Esophagus squamous epithelium (tissue), 5 donors: Measurements from ENCODE around the gene SIK3. TPM values are rescaled to one million over a fixed set of nuclear protein-coding genes. Genes with fewer than 3 reads are reported as not detected.
"Not testable (repeated sequence)": the region's sequence is repeated elsewhere in the genome, so short reads cannot be mapped to it uniquely, and the experiment has no call there.

Experiments
- DNase-seq: peaks from one replicate; lab custom pipeline; 2025; lab: John Stamatoyannopoulos, UW
- H3K27ac ChIP-seq, 4 donors: fragments of 200-600 bp; sonication (generic); one replicate each; pipeline ENCODE4 v1.5.1; 2016 to 2019; ENCODE audit warnings: mild to moderate bottlenecking in 1 of 4
- H3K27me3 ChIP-seq, 4 donors: fragments of 200-600 bp; sonication (generic); 1 replicate in 3 of 4; 2 replicates in 1 of 4; pipeline versions ENCODE4 v1.5.1 to v1.6.0; 2017 to 2021; ENCODE audit warnings: antibody characterized with exemption in 1 of 4
- H3K36me3 ChIP-seq, 3 donors: fragments of 200-600 bp; sonication (generic); one replicate each; pipeline ENCODE4 v1.5.1; 2016 to 2019
- H3K4me1 ChIP-seq, 3 donors: fragments of 200-600 bp; sonication (generic); one replicate each; pipeline ENCODE4 v1.5.1; 2017 to 2019
- H3K4me3 ChIP-seq, 4 donors: fragments of 200-600 bp; sonication (generic); 1 replicate in 3 of 4; 2 replicates in 1 of 4; pipeline ENCODE4 v1.5.1; 2016 to 2019; ENCODE audit warnings: mild to moderate bottlenecking in 2 of 4, moderate library complexity in 1 of 4
- H3K9me3 ChIP-seq, 3 donors: fragments of 200-600 bp; sonication (generic); one replicate each; pipeline ENCODE4 v1.5.1; 2016 to 2019
- CTCF ChIP-seq, 6 experiments: fragments of 450-650 bp in 4 of 6; fragments of 200-600 bp in 2 of 6; sonication (generic) in 2 of 6; IDR thresholded peaks; one replicate each; pipeline ENCODE4 v1.5.1; 2016 to 2019; ENCODE audit warnings: antibody characterized with exemption in 6 of 6, mild to moderate bottlenecking in 4 of 6, moderate library complexity in 4 of 6
- POLR2A ChIP-seq, 4 donors: fragments of 450-650 bp; IDR thresholded peaks; one replicate each; pipeline ENCODE4 v1.6.1; 2017; ENCODE audit warnings: antibody characterized with exemption in 4 of 4, mild to moderate bottlenecking in 4 of 4, moderate library complexity in 3 of 4
- WGBS, 2 donors: methylation state at CpG; one replicate each; pipeline ENCODE4 v1.1.5; 2018; 5-methylcytosine and 5-hydroxymethylcytosine counted together
- intact Hi-C: fragments of 100-400 bp; cut with DNase I; formaldehyde crosslinking; loops from one replicate; pipeline ENCODE4 v1.15.0; 2022
- total RNA-seq, 4 donors: library from RNA; depleted of rRNA; stranded (reverse); fragments of >200 nt; gene quantifications; one replicate each; pipeline ENCODE4 v1.1.0, GENCODE V29; 2016
- donor health status: DM: yes; HTN: yes; CAD: no.

The SIK3 gene
- total RNA-seq, 4 donors from 2014 or later, result 16.2 to 35.1 (median 20.3) TPM

GRCh38 chr11:117037975-117038350 is 60.3 kb downstream of the SIK3 start:
- H3K9me3 ChIP-seq, result no peaks in the 10 kb centered on the region
- WGBS, 2 donors, result 80 to 95% methylated on average over 1 of the region's 1 CpG
- TF ChIP-seq POLR2A (IDR thresholded peaks at IDR 0.05) (no peak), CTCF (IDR thresholded peaks at IDR 0.05) (no peak)

GRCh38 chr11:117037279-117037974 is 60.8 kb downstream of the SIK3 start:
- Histone ChIP-seq H3K27me3 (no peaks in the 10 kb centered on the region), H3K4me3 (no peak overlapping the region), H3K27ac (peak overlapping the region in 3 of 4 donors; percentile 6 to 26 (median 7)), H3K9me3 (no peaks in the 10 kb centered on the region), H3K4me1 (peaks cover 12 to 45% (median 17%) of the 10 kb centered on the region in 3 donors), H3K36me3 (no peaks in the 10 kb centered on the region)
- TF ChIP-seq POLR2A (IDR thresholded peaks at IDR 0.05), result no peak
- no peak for TF ChIP-seq CTCF (IDR thresholded peaks at IDR 0.05)
- intact Hi-C loops, result no loop called here
- WGBS, 2 donors, result 36 to 47% methylated on average over 1 of the region's 1 CpG
- DNase-seq, result no peak

More at GRCh38 chr11:117037975-117038350, 60.3 kb downstream of the SIK3 start:
- no peak overlapping the region for H3K4me3 ChIP-seq
- no peak for DNase-seq
- H3K27ac ChIP-seq, result peak overlapping the region in 1 of 4 donors; percentile 6
- no peaks in the 10 kb centered on the region for H3K27me3 ChIP-seq
- no peaks in the 10 kb centered on the region for H3K36me3 ChIP-seq
- intact Hi-C loops, result no loop called here
- H3K4me1 ChIP-seq, result peaks cover 12 to 50% (median 17%) of the 10 kb centered on the region in 3 donors

GRCh38 chr11:117034901-117035300 is 63.3 kb downstream of the SIK3 start:
- Histone ChIP-seq H3K4me3 (no peak overlapping the region), H3K36me3 (no peaks in the 10 kb centered on the region), H3K27ac (no peak overlapping the region), H3K9me3 (no peaks in the 10 kb centered on the region), H3K4me1 (peaks cover 12 to 22% (median 15%) of the 10 kb centered on the region in 3 donors), H3K27me3 (no peaks in the 10 kb centered on the region)
- TF ChIP-seq POLR2A (IDR thresholded peaks at IDR 0.05), result no peak
- TF ChIP-seq CTCF (IDR thresholded peaks at IDR 0.05), result no peak
- DNase-seq, result no peak
- intact Hi-C loops, result no loop called here

- Histone ChIP-seq H3K27ac (peak overlapping the region in 2 of 4 donors; percentile 30 to 50), H3K9me3 (no peaks in the 10 kb centered on the region), H3K36me3 (no peaks in the 10 kb centered on the region), H3K27me3 (no peaks in the 10 kb centered on the region), H3K4me1 (peaks cover 0 to 64% (median 26%) of the 10 kb centered on the region in 3 donors), H3K4me3 (no peak overlapping the region)
- 32 to 39% methylated on average over 6 of the region's 6 CpGs for WGBS, 2 donors
- TF ChIP-seq POLR2A (IDR thresholded peaks at IDR 0.05) (no peak), CTCF (IDR thresholded peaks at IDR 0.05) (no peak)
- DNase-seq, result no peak
- intact Hi-C loops, result no loop called here
Measured at GRCh38 chr11:117026593-117027330, 71.5 kb downstream of the SIK3 start.

GRCh38 chr11:117023707-117024106 is 74.5 kb downstream of the SIK3 start:
- H3K27me3 ChIP-seq, H3K36me3 ChIP-seq, H3K9me3 ChIP-seq, DNase-seq, H3K4me3 ChIP-seq, intact Hi-C loops, H3K27ac ChIP-seq: not testable (repeated sequence)
- WGBS, 2 donors, result 92 to 96% methylated on average over 7 of the region's 7 CpGs
- H3K4me1 ChIP-seq, result peaks cover 6 to 81% (median 30%) of the 10 kb centered on the region in 3 donors
